NCI-H1092 (cell line): Measurements from ENCODE around the gene SEMA5A.

Experiments
- DNase-seq: peaks from one replicate; lab custom pipeline; 2025; lab: John Stamatoyannopoulos, UW

SEMA5A gene

GRCh38 chr5:9265441-9266287, 280.2 kb downstream of the SEMA5A start:
- no peak for DNase-seq

GRCh38 chr5:9264301-9264700, 281.6 kb downstream of the SEMA5A start:
- no peak for DNase-seq

GRCh38 chr5:9263656-9264055, 282.2 kb downstream of the SEMA5A start:
- no peak for DNase-seq

GRCh38 chr5:9251379-9251980, 294.4 kb downstream of the SEMA5A start:
- no peak for DNase-seq

GRCh38 chr5:9249231-9249630, 296.6 kb downstream of the SEMA5A start:
- no peak for DNase-seq

- no peak for DNase-seq
Measured at GRCh38 chr5:9245071-9245470, 300.8 kb downstream of the SEMA5A start.

- no peak for DNase-seq
Measured at GRCh38 chr5:9244417-9244816, 301.5 kb downstream of the SEMA5A start.

- DNase-seq = no peak
Measured at GRCh38 chr5:9241479-9242305, 304.2 kb downstream of the SEMA5A start.

GRCh38 chr5:9240431-9240830, 305.4 kb downstream of the SEMA5A start:
- DNase-seq = no peak

- DNase-seq = no peak
Measured at GRCh38 chr5:9239626-9240025, 306.2 kb downstream of the SEMA5A start.

GRCh38 chr5:9239071-9239470, 306.8 kb downstream of the SEMA5A start:
- no peak for DNase-seq

- DNase-seq = no peak
Measured at GRCh38 chr5:9233712-9234111, 312.2 kb downstream of the SEMA5A start.

- no peak for DNase-seq
Measured at GRCh38 chr5:9233035-9233434, 312.8 kb downstream of the SEMA5A start.

GRCh38 chr5:9231842-9232241, 314.0 kb downstream of the SEMA5A start:
- DNase-seq = no peak

GRCh38 chr5:9230355-9230754, 315.5 kb downstream of the SEMA5A start:
- no peak for DNase-seq

GRCh38 chr5:9226016-9226536, 319.8 kb downstream of the SEMA5A start:
- DNase-seq = no peak

GRCh38 chr5:9222054-9222976, 323.6 kb downstream of the SEMA5A start:
- no peak for DNase-seq

- no peak for DNase-seq
Measured at GRCh38 chr5:9218358-9218757, 327.5 kb downstream of the SEMA5A start.

GRCh38 chr5:9212605-9213004, 333.3 kb downstream of the SEMA5A start:
- DNase-seq = no peak

- no peak for DNase-seq
Measured at GRCh38 chr5:9209846-9210492, 335.9 kb downstream of the SEMA5A start.
